SKM-1 (cell line): ENCODE measurements around the gene ADGRD1.
"Not testable (repeated sequence)": the region's sequence is repeated elsewhere in the genome, so short reads cannot be mapped to it uniquely, and the experiment has no call there.

Experiments used
- DNase-seq: peaks from one replicate; lab custom pipeline; 2025; ENCODE audit not compliant: unreplicated experiment; lab: John Stamatoyannopoulos, UW

ADGRD1 gene

GRCh38 chr12:131113568-131114270 is 160.0 kb downstream of the ADGRD1 start:
- no peak for DNase-seq

- DNase-seq = no peak
These were observed 160.6 kb downstream of the ADGRD1 start for GRCh38 chr12:131114271-131114670.

DNA sequence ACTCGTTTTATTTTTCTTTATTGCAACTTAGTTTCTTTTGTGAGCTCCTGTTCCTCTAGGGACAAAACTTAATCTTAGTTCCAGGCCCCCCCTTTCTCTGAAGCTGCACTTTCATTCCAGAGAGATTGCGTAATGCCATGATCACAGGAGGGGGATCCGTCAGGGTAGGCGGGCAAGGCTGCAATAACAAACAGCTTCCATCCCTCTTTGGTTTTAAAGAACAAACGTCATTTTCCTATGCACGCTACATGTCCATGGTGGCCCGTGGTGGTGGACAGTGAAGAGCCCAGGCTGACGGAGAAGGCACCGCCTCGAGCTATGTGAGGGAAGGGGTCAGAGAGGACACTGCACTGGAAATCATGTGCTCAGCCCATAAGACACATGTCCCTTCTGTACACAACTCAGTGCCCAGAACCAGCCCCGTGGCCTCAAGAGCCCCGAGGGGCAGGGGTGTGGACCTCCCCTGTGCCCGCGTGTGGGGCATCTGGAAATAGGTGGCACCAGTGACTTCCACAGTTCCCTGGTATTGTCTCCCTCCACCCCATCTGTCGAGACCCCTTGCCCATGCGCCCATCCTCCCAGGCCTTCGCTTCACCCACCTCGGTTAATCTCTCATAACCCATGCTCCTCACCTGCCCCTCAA is 161.4 kb downstream of the ADGRD1 start:
- no peak for DNase-seq

DNA sequence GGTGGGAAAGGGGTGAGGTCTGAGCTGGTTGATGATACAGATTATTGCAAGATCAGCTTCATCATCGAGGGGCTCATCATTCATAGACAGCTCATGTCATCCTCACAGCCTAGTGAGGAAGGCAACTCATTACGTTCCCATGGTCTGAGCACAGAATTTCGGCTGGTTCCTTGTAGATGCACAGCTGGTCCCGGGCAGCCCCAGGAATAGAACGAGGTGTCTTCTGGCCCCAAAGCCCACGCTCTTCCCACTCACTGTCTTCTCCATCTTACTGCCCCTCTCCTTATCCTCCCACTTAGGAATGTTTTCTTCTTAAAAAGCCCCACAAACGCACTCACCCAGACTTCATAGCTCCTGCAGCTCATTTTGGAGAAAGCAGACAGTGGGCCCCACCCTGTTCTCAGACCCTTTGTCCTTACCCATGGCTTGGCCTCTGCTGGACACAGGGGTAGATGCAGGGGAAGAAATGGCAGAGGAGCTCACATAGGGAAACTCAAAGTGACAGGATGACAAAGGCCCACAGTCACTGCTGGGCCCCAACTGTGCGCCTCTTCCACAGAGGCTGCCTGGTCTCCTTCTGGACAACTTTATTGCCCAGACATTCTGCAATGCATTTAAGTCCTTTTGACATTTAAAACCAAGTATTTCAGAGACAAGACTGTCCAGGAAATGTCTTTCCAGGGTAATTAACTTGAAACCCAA is 162.2 kb downstream of the ADGRD1 start:
- DNase-seq = no peak

GRCh38 chr12:131116468-131117117 is 162.9 kb downstream of the ADGRD1 start:
- DNase-seq = no peak

- no peak for DNase-seq
These were observed 163.9 kb downstream of the ADGRD1 start for GRCh38 chr12:131117438-131118245.

DNA sequence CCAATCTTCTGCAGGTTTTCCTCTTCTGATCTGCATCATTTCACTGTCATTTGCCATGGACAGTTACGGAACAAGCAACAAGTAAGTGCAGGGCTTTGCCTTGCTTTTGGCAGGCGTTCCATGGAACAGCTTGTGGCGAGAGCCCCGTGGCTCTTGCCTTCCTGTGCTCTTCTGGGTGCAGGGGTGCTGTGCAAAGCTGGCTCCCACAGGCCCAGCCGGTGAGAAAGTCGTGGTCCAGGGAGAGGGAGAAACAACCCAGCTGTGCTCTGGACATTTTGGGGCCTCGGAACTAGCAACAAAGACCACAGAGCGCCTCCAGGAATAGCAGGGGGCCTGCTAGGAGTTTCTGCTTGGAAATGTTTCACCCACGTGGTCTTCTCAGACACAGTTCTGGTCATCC is 164.7 kb downstream of the ADGRD1 start:
- DNase-seq = no peak

- DNase-seq = not testable (repeated sequence)
These were observed 165.6 kb downstream of the ADGRD1 start for GRCh38 chr12:131119345-131119744.

DNA sequence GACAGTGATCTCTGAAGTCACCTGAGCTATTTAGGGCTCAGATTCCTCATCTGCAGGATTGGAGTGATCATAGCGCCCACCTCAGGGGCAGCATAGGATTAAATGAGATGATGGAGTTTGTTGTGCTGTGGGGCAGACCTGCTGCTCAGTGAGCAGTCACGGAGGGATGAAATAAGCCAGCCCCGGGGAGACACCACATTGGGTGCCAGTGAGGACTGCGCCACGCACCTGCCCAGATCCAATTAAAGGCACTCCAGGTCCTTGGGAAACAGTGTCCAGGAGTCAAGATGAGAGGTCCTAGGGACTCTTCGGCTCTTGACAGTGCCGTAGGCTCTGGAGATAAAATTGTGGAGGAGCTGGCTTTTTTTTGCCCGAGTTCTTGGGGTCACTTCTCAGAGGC is 166.2 kb downstream of the ADGRD1 start:
- DNase-seq = no peak

DNA sequence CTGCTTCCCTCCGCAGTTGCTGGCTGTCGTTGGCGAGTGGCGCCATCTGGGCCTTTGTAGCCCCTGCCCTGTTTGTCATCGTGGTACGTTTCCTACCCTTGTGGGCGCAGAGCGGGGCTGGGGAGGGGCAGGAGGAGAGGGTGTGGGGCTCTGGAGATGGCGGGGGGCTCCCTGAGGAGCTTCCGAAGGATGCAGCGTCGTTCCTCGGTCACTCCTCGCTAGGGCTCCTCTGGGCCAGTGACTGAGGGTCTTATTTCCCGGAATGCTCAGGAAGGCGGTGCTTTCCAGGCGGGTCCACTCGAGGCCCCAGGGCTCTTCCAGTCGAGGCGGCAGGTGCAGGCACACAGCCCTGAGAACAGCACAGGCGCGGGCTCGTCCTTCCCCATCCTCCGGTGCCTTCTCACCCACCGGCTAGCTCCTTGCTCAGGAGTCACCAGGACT is 167.1 kb downstream of the ADGRD1 start:
- no peak for DNase-seq

- DNase-seq = no peak
These were observed 168.1 kb downstream of the ADGRD1 start for GRCh38 chr12:131121705-131122405.

- no peak for DNase-seq
These were observed 168.9 kb downstream of the ADGRD1 start for GRCh38 chr12:131122631-131123030.

- DNase-seq = no peak
These were observed 170.1 kb downstream of the ADGRD1 start for GRCh38 chr12:131123817-131124216.

DNA sequence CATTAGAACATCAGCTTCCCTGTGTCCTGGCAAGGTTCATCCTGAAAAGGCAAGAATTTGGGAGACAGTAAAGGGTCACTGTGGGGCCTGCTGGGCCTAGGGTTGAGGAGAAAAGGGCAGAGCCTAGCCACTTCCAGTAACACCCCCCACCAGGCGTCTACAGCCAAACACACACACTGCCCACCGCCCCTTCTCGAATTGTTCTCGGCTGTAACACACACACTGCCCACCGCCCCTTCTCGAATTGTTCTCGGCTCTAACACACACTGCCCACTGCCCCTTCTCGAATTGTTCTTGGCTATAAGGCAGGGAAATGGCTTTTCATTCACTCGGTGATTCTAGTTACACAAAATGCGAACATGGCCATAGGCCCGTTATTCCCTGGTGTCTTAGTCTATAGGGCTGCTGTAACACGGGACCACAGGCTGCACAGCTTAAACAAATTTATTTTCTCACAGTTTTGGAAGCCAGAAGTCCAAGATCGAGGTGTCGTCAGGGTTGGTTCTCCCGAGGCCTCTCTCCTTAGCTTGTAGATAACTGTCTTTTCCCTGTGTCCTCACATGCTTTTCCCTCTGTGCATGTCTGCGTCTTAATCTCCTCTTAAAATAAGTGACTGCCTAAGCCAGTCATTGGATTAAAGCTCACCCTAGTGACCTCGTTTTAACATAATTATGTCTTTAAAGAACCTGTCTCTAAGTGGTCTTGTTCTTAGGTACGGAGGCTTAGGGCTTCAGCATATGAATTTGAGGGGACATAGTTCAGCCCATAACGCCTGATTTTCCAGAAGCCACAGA is 171.0 kb downstream of the ADGRD1 start:
- no peak for DNase-seq

GRCh38 chr12:131126662-131127173 is 173.0 kb downstream of the ADGRD1 start:
- no peak for DNase-seq

GRCh38 chr12:131128556-131128955 is 174.8 kb downstream of the ADGRD1 start:
- no peak for DNase-seq

DNA sequence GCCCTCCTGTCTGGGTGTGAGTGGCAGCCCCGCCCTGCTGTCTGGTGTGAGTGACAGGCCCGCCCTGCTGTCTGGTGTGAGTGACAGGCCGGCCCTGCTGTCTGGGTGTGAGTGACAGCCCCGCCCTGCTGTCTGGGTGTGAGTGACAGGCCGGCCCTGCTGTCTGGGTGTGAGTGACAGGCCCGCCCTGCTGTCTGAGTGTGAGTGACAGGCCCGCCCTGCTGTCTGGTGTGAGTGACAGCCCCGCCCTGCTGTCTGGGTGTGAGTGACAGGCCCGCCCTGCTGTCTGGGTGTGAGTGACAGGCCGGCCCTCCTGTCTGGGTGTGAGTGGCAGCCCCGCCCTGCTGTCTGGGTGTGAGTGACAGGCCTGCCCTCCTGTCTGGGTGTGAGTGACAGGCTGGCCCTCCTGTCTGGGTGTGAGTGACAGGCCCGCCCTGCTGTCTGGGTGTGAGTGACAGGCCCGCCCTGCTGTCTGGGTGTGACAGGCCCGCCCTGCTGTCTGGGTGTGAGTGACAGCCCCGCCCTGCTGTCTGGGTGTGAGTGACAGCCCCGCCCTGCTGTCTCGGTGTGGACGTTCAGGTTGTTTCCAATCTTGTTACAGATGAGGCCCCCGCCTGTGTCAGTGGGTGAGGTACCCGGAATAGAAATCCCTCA is 175.4 kb downstream of the ADGRD1 start:
- not testable (repeated sequence) for DNase-seq

DNA sequence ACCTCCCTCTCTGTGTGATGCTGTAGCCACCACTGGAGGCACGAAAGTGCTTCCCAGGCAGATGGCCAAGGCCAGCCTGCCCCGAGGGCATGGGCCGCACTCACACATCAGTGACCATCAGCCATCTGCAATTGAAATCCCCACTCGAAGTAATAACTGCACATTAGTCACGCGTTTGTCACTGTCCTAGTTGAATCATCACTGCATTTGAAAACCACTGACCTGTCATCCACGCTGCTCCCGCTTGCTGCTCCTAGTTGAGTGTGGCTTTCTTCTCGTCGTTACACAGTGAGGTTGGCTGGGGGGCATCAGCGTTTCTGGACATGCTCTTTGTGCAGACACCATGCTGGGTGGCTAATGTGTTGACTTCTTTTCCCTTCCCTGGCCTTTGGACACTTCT is 176.1 kb downstream of the ADGRD1 start:
- DNase-seq = no peak
